ENCODE results near the gene SPATA31D4. TPM values are rescaled to one million over a fixed set of nuclear protein-coding genes. Genes with fewer than 3 reads are reported as not detected.
"Not testable (repeated sequence)": the region's sequence is repeated elsewhere in the genome, so short reads cannot be mapped to it uniquely, and the experiment has no call there.

Gene SPATA31D4
- not detected in 2 replicates for total RNA-seq
- long read RNA-seq = 0 reads

GRCh38 chr9:81928305-81928704 is at the start of gene SPATA31D4:
SPATA31D4 (plus strand) TSS chr9:81928428; CDS start chr9:81928514, 86 bp downstream.
- not testable (repeated sequence) for H3K27me3 Mint-ChIP-seq (ENCODE audit: low read depth); H3K4me3 Mint-ChIP-seq; H3K4me1 Mint-ChIP-seq; H3K27ac Mint-ChIP-seq (ENCODE audit: unreplicated experiment); DNase-seq (ENCODE audit: low read depth, low spot score); H3K9me3 Mint-ChIP-seq; H3K36me3 Mint-ChIP-seq (ENCODE audit: low read depth)

GRCh38 chr9:81878530-81878929 is 49.7 kb upstream of the SPATA31D4 start:
- Mint-ChIP-seq H3K4me3 (no peak overlapping the region), H3K27ac (ENCODE audit: unreplicated experiment) (no peak overlapping the region), H3K36me3 (ENCODE audit: low read depth) (no peaks in the 10 kb centered on the region), H3K27me3 (ENCODE audit: low read depth) (no peaks in the 10 kb centered on the region), H3K4me1 (peaks cover 5% of the 10 kb centered on the region), H3K9me3 (no peaks in the 10 kb centered on the region)
- no peak for DNase-seq (ENCODE audit: low read depth, low spot score)
- TF ChIP-seq, protein P1, sequence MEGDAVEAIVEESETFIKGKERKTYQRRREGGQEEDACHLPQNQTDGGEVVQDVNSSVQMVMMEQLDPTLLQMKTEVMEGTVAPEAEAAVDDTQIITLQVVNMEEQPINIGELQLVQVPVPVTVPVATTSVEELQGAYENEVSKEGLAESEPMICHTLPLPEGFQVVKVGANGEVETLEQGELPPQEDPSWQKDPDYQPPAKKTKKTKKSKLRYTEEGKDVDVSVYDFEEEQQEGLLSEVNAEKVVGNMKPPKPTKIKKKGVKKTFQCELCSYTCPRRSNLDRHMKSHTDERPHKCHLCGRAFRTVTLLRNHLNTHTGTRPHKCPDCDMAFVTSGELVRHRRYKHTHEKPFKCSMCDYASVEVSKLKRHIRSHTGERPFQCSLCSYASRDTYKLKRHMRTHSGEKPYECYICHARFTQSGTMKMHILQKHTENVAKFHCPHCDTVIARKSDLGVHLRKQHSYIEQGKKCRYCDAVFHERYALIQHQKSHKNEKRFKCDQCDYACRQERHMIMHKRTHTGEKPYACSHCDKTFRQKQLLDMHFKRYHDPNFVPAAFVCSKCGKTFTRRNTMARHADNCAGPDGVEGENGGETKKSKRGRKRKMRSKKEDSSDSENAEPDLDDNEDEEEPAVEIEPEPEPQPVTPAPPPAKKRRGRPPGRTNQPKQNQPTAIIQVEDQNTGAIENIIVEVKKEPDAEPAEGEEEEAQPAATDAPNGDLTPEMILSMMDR (conservative IDR thresholded peaks at IDR 0.05) = no peak

GRCh38 chr9:81879501-81879916 is 48.7 kb upstream of the SPATA31D4 start:
- no peak for DNase-seq (ENCODE audit: low read depth, low spot score)
- Mint-ChIP-seq H3K27ac (ENCODE audit: unreplicated experiment) (no peak overlapping the region), H3K36me3 (ENCODE audit: low read depth) (no peaks in the 10 kb centered on the region), H3K4me1 (peaks cover 8% of the 10 kb centered on the region), H3K9me3 (no peaks in the 10 kb centered on the region), H3K27me3 (ENCODE audit: low read depth) (no peaks in the 10 kb centered on the region), H3K4me3 (no peak overlapping the region)
- TF ChIP-seq, protein P1 (conservative IDR thresholded peaks at IDR 0.05) = no peak

- H3K36me3 Mint-ChIP-seq (ENCODE audit: low read depth) = no peaks in the 10 kb centered on the region
- no peak overlapping the region for H3K27ac Mint-ChIP-seq (ENCODE audit: unreplicated experiment)
- TF ChIP-seq, protein P1 (conservative IDR thresholded peaks at IDR 0.05) = no peak
- H3K27me3 Mint-ChIP-seq (ENCODE audit: low read depth) = no peaks in the 10 kb centered on the region
- H3K4me1 Mint-ChIP-seq = peaks cover 6% of the 10 kb centered on the region
- no peaks in the 10 kb centered on the region for H3K9me3 Mint-ChIP-seq
- H3K4me3 Mint-ChIP-seq = no peak overlapping the region
- no peak for DNase-seq (ENCODE audit: low read depth, low spot score)
Measured at GRCh38 chr9:81885602-81886001, 42.6 kb upstream of the SPATA31D4 start.

DNA sequence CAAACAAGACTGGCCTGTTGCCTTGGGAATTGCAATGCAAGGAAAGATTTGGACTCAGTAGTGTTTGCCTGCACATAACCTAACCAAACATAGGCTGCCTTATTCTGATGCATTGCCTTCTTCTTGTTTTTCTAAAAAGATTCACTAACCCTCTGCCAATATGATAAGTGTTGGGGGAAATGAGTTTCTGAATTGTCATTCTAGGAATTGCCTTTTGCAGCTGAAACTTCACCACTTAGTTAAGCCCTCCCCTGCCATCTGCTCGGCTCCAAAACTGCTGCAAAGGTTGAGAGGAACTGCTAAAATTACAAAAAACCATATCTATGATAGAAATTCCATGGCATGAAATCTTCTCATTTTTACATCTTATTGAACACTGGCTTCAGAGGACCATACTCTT is 41.6 kb upstream of the SPATA31D4 start:
- peaks cover 6% of the 10 kb centered on the region for H3K4me1 Mint-ChIP-seq
- DNase-seq (ENCODE audit: low read depth, low spot score) = no peak
- no peaks in the 10 kb centered on the region for H3K9me3 Mint-ChIP-seq
- no peak overlapping the region for H3K27ac Mint-ChIP-seq (ENCODE audit: unreplicated experiment)
- H3K27me3 Mint-ChIP-seq (ENCODE audit: low read depth) = no peaks in the 10 kb centered on the region
- no peaks in the 10 kb centered on the region for H3K36me3 Mint-ChIP-seq (ENCODE audit: low read depth)
- TF ChIP-seq, protein P1 (conservative IDR thresholded peaks at IDR 0.05) = no peak
- H3K4me3 Mint-ChIP-seq = no peak overlapping the region

DNA sequence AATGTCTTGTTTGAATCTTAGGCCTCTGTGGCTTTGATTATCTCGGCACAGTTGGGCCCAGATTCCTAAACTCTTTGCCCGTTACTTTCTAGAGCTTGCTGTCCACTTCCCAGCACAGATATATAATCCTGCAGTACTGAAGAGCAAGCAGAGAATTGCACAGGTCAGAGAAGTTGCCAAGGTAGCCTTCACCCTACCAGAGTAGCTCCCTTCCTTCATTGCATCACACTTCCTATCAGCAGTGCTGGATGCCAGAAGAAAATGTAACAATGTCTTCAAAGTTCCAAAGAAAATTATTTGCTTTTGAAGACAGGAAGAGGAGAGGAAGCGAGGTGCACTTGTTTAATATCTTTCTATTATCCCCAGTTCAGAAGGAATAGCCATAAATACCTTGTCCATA is 38.1 kb upstream of the SPATA31D4 start:
- TF ChIP-seq, protein P1 (conservative IDR thresholded peaks at IDR 0.05) = no peak
- DNase-seq (ENCODE audit: low read depth, low spot score) = no peak

More for the DNA sequence above, 38.1 kb upstream of the SPATA31D4 start:
- Mint-ChIP-seq H3K9me3 (no peaks in the 10 kb centered on the region), H3K4me3 (no peak overlapping the region), H3K27ac (ENCODE audit: unreplicated experiment) (no peak overlapping the region), H3K36me3 (ENCODE audit: low read depth) (no peaks in the 10 kb centered on the region), H3K4me1 (peaks cover 3% of the 10 kb centered on the region), H3K27me3 (ENCODE audit: low read depth) (no peaks in the 10 kb centered on the region)

Measured in neural crest cell (in vitro differentiated cells).